IMR-90 (cell line): ENCODE results near the gene EFHC2. TPM values are rescaled to one million over a fixed set of nuclear protein-coding genes. Genes with fewer than 3 reads are reported as not detected.

Experiments
- ATAC-seq: fragments of 200-7000 bp; cut with Tn5 transposase; 2 replicates; pipeline ENCODE4 v1.9.1; 2020; ENCODE audit warnings: low read depth, mild to moderate bottlenecking, moderate library complexity
- BruUV-seq: library from RNA; stranded (reverse); fragments of 400-500 nt; replicated peaks from 2 replicates; lab custom pipeline; 2021; lab: Mats Ljungman, UMichigan
- CTCF ChIA-PET: fragments of 300-600 bp; formaldehyde crosslinking; extraction: SDS; loops from one replicate; lab custom pipeline; 2021; ENCODE audit warnings: antibody characterized with exemption; lab: Yijun Ruan, JAX
- POLR2A ChIA-PET: fragments of 300-600 bp; sonication (Branson Sonifier 250); formaldehyde crosslinking; loops from one replicate; lab custom pipeline; 2022; ENCODE audit warnings: antibody characterized with exemption; ENCODE audit not compliant: unreplicated experiment; lab: Charles Lee
- DNase-seq: peaks from one replicate; pipeline ENCODE4 v3.0.0; 2013
- H2AFZ ChIP-seq: replicated peaks from 2 replicates; pipeline ENCODE3; 2013; ENCODE audit warnings: low read length, mild to moderate bottlenecking; ENCODE audit not compliant: poor library complexity
- H2AK5ac ChIP-seq: 2 replicates; pipeline ENCODE4 v1.6.1; 2013; ENCODE audit warnings: low read depth, low read length, inconsistent platforms
- H2AK9ac ChIP-seq: replicated peaks from 2 replicates; pipeline ENCODE3; 2013; ENCODE audit warnings: mild to moderate bottlenecking, low read depth, low read length, moderate library complexity; ENCODE audit not compliant: poor library complexity
- H2BK120ac ChIP-seq: 2 replicates; pipeline ENCODE4 v1.6.1; 2013; ENCODE audit warnings: low read depth, low read length, inconsistent platforms
- H2BK15ac ChIP-seq: 3 replicates; pipeline ENCODE4 v1.6.1; 2013; ENCODE audit warnings: low read depth, low read length, inconsistent platforms
- H2BK20ac ChIP-seq: 2 replicates; pipeline ENCODE4 v1.6.1; 2013; ENCODE audit warnings: low read depth, mild to moderate bottlenecking, inconsistent platforms, low read length, moderate library complexity
- H2BK5ac ChIP-seq: 2 replicates; pipeline ENCODE4 v1.6.1; 2013; ENCODE audit warnings: mild to moderate bottlenecking, low read depth, low read length, inconsistent platforms; ENCODE audit not compliant: poor library complexity, severe bottlenecking
- H3K14ac ChIP-seq: replicated peaks from 2 replicates; pipeline ENCODE4 v1.6.1; 2013; ENCODE audit warnings: low read depth, low read length, inconsistent platforms
- H3K18ac ChIP-seq: 2 replicates; pipeline ENCODE4 v1.6.1; 2013; ENCODE audit warnings: low read depth, low read length, control low read depth
- H3K23ac ChIP-seq: 2 replicates; pipeline ENCODE4 v1.6.1; 2013; ENCODE audit warnings: low read depth, low read length, inconsistent platforms
- H3K27ac ChIP-seq: 2 replicates; pipeline ENCODE4 v1.5.1; 2013; ENCODE audit warnings: mild to moderate bottlenecking, control low read depth, low read length; ENCODE audit not compliant: insufficient read depth
- H3K27me3 ChIP-seq: 2 replicates; pipeline ENCODE4 v1.6.1; 2013; ENCODE audit warnings: low read length; ENCODE audit not compliant: control insufficient read depth, insufficient read depth
- H3K36me3 ChIP-seq: 2 replicates; pipeline ENCODE4 v1.6.1; 2013; ENCODE audit warnings: low read length, mixed read lengths; ENCODE audit not compliant: control insufficient read depth, insufficient read depth
- H3K4ac ChIP-seq: 2 replicates; pipeline ENCODE4 v1.6.1; 2013; ENCODE audit warnings: low read depth, low read length, inconsistent platforms
- H3K4me1 ChIP-seq: 2 replicates; pipeline ENCODE4 v1.6.1; 2013; ENCODE audit warnings: low read length, mixed read lengths; ENCODE audit not compliant: control insufficient read depth, insufficient read depth
- H3K4me2 ChIP-seq: 2 replicates; pipeline ENCODE4 v1.6.1; 2013; ENCODE audit warnings: low read depth, mild to moderate bottlenecking, control low read depth, low read length, moderate library complexity
- H3K4me3 ChIP-seq: 2 replicates; pipeline ENCODE4 v1.5.1; 2013; ENCODE audit warnings: low read depth, mild to moderate bottlenecking, control low read depth, low read length, moderate library complexity; ENCODE audit not compliant: insufficient read depth
- H3K56ac ChIP-seq: 2 replicates; pipeline ENCODE4 v1.6.1; 2013; ENCODE audit warnings: low read length, inconsistent platforms; ENCODE audit not compliant: insufficient read depth; ENCODE audit errors: extremely low read depth
- H3K79me1 ChIP-seq, 2 experiments: 2 replicates each; pipeline ENCODE4 v1.6.1; 2013; ENCODE audit warnings: low read length in 2 of 2, inconsistent platforms in 1 of 2, low read depth in 1 of 2
- H3K9ac ChIP-seq: 2 replicates; pipeline ENCODE4 v1.6.1; 2013; ENCODE audit warnings: low read depth, low read length, control low read depth
- H3K9me1 ChIP-seq: 2 replicates; pipeline ENCODE4 v1.6.1; 2013; ENCODE audit warnings: low read length, inconsistent platforms; ENCODE audit not compliant: insufficient read depth
- H3K9me3 ChIP-seq: 2 replicates; pipeline ENCODE4 v1.6.1; 2013; ENCODE audit warnings: low read length; ENCODE audit not compliant: control insufficient read depth, insufficient read depth
- H4K20me1 ChIP-seq: 2 replicates; pipeline ENCODE4 v1.6.1; 2013; ENCODE audit warnings: low read length, inconsistent platforms; ENCODE audit not compliant: insufficient read depth
- H4K5ac ChIP-seq: 2 replicates; pipeline ENCODE4 v1.6.1; 2013; ENCODE audit warnings: mild to moderate bottlenecking, low read depth, low read length, control low read depth
- H4K8ac ChIP-seq, 2 experiments: 2 replicates each; pipeline ENCODE4 v1.6.1; 2013; ENCODE audit warnings: low read depth in 2 of 2, low read length in 2 of 2, control low read depth in 1 of 2, inconsistent platforms in 1 of 2
- H4K91ac ChIP-seq: 2 replicates; pipeline ENCODE4 v1.6.1; 2013; ENCODE audit warnings: low read depth, low read length, inconsistent platforms; ENCODE audit not compliant: insufficient read depth
- WGBS, 2 experiments: methylation state at CpG; one replicate each; pipeline versions ENCODE4 v1.1.5 to v1.1.7; 2013; ENCODE audit warnings: missing lambda C conversion rate in 2 of 2; ENCODE audit not compliant: insufficient read length in 1 of 2; ENCODE audit errors: extremely low coverage in 2 of 2; 5-methylcytosine and 5-hydroxymethylcytosine counted together
- dilution Hi-C: fragments of 300-500 bp; cut with HindIII; formaldehyde crosslinking; loops from one replicate; pipeline ENCODE4 v1.14.3; 2018; ENCODE audit warnings: low sequenced_read_pairs; ENCODE audit not compliant: unreplicated experiment
- in situ Hi-C: fragments of 300-500 bp; cut with MboI; formaldehyde crosslinking; loops from 3 replicates; pipeline ENCODE4 v1.14.3; 2019; ENCODE audit warnings: low sequenced_read_pairs, inconsistent platforms, mixed read lengths
- intact Hi-C: fragments of 100-400 bp; cut with micrococcal nuclease; formaldehyde crosslinking; loops from 2 replicates; pipeline ENCODE4 v1.10.0; 2022
- polyA plus RNA-seq, 3 experiments: library from polyadenylated mRNA; depleted of rRNA; stranded (reverse); fragments of >200 nt; gene quantifications; 2 replicates each; pipeline ENCODE4 v1.2.3, GENCODE V29; 2012; ENCODE audit warnings: low replicate concordance in 1 of 3
- total RNA-seq: library from RNA; depleted of rRNA; stranded (reverse); fragments of >200 nt; gene quantifications from 2 replicates; pipeline ENCODE4 v1.2.3, GENCODE V29; 2012
- TF ChIP-seq, protein P1 (sequence below): fragments of 150-350 bp; IDR thresholded peaks from 2 replicates; pipeline ENCODE4 v1.6.1; 2016; ENCODE audit warnings: low read depth, mild to moderate bottlenecking, low read length, moderate library complexity, borderline replicate concordance

EFHC2 gene
- total and polyA plus RNA-seq, 2 of the 4 experiments (the other 2 are of a cell fraction), result 0.18 to 0.24 TPM

DNA sequence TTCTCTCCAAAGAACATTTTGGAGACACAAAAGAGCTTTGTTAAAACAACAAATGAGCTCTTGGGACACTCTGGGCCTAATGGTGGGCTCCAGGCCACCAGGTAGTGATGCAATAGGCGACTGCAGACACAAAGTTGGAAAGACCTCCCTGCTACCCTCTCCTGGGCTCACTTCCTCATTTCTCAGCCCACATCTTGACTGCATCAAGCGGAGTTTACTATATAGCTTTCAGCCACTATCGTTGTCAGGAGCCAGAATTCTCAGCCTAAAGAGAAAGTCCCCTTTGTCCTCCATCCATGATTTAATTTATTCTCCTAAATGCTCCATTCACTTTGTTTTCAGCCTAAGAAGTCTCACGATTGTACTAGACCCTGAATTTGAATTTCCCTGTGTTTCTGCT is 114.9 kb downstream of the EFHC2 start:
- no peak overlapping the region for H2BK5ac ChIP-seq
- H3K18ac ChIP-seq, result no peak overlapping the region
- H2AK5ac ChIP-seq, result no peak overlapping the region
- H3K4ac ChIP-seq, result no peak overlapping the region
- H2AK9ac ChIP-seq, result no peak overlapping the region
- H3K9me3 ChIP-seq, result no peaks in the 10 kb centered on the region
- no peak overlapping the region for H2BK120ac ChIP-seq
- no TSS peak for BruUV-seq
- dilution Hi-C loops (no loop called here), in situ Hi-C loops (no loop called here), intact Hi-C loops (no loop called here)
- H3K9ac ChIP-seq, result no peak overlapping the region
- no peak overlapping the region for H3K27ac ChIP-seq
- H2BK15ac ChIP-seq, result no peak overlapping the region
- H3K79me1 ChIP-seq, result no peaks in the 10 kb centered on the region
- peaks cover 4% of the 10 kb centered on the region for H3K27me3 ChIP-seq
- H4K5ac ChIP-seq, result no peak overlapping the region
- no peak overlapping the region for H2BK20ac ChIP-seq
- no peak overlapping the region for H4K8ac ChIP-seq
- H2AFZ ChIP-seq, result no peak overlapping the region
- POLR2A ChIA-PET, result no interaction called here
- TF ChIP-seq, protein P1, sequence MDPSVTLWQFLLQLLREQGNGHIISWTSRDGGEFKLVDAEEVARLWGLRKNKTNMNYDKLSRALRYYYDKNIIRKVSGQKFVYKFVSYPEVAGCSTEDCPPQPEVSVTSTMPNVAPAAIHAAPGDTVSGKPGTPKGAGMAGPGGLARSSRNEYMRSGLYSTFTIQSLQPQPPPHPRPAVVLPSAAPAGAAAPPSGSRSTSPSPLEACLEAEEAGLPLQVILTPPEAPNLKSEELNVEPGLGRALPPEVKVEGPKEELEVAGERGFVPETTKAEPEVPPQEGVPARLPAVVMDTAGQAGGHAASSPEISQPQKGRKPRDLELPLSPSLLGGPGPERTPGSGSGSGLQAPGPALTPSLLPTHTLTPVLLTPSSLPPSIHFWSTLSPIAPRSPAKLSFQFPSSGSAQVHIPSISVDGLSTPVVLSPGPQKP, result no peak
- no peak overlapping the region for H4K91ac ChIP-seq
- WGBS, 2 experiments, result 63% methylated on average over 3 of the region's 4 CpGs; no CpG with 5 or more reads in 1 of the 2 experiments
- no peak overlapping the region for H3K14ac ChIP-seq
- no peak for DNase-seq
- no peaks in the 10 kb centered on the region for H3K36me3 ChIP-seq
- no peaks in the 10 kb centered on the region for H3K4me1 ChIP-seq
- H3K56ac ChIP-seq, result no peak overlapping the region
- ATAC-seq, result no peak
- H4K20me1 ChIP-seq, result no peaks in the 10 kb centered on the region
- H3K4me2 ChIP-seq, result no peak overlapping the region
- no peak overlapping the region for H3K23ac ChIP-seq
- no peaks in the 10 kb centered on the region for H3K9me1 ChIP-seq
- CTCF ChIA-PET, result no interaction called here
- H3K4me3 ChIP-seq, result no peak overlapping the region
